HEK293T (cell line): Measurements from ENCODE around the gene SMAD3.

Experiments used
- ARNT ChIP-seq: fragments of 450-650 bp; IDR thresholded peaks from 2 replicates; pipeline ENCODE4 v1.6.1; 2017; ENCODE audit warnings: mild to moderate bottlenecking
- BHLHE40 ChIP-seq: fragments of 450-650 bp; IDR thresholded peaks from 2 replicates; pipeline ENCODE4 v1.6.1; 2016; ENCODE audit warnings: mild to moderate bottlenecking, moderate library complexity, borderline replicate concordance
- ELF4 ChIP-seq: fragments of 450-650 bp; IDR thresholded peaks from 2 replicates; pipeline ENCODE4 v1.6.1; 2017; ENCODE audit warnings: antibody characterized with exemption
- FOXA1 ChIP-seq: fragments of 450-650 bp; IDR thresholded peaks from 2 replicates; pipeline ENCODE4 v1.6.1; 2016; ENCODE audit warnings: mild to moderate bottlenecking
- FOXK2 ChIP-seq: fragments of 450-650 bp; IDR thresholded peaks from 2 replicates; pipeline ENCODE4 v1.6.1; 2016; ENCODE audit warnings: mild to moderate bottlenecking
- FOXM1 ChIP-seq: fragments of 450-650 bp; IDR thresholded peaks from 2 replicates; pipeline ENCODE4 v1.6.1; 2017; ENCODE audit warnings: mild to moderate bottlenecking, borderline replicate concordance
- HDGF ChIP-seq: fragments of 450-650 bp; IDR thresholded peaks from 2 replicates; pipeline ENCODE4 v1.6.1; 2017; ENCODE audit warnings: antibody characterized with exemption, borderline replicate concordance
- L3MBTL2 ChIP-seq: fragments of 450-650 bp; conservative IDR thresholded peaks from 2 replicates; pipeline ENCODE4 v1.6.1; 2016; ENCODE audit warnings: mild to moderate bottlenecking
- NFRKB ChIP-seq: fragments of 450-650 bp; IDR thresholded peaks from 2 replicates; pipeline ENCODE4 v1.6.1; 2016; ENCODE audit warnings: mild to moderate bottlenecking, moderate library complexity
- SP1 ChIP-seq: fragments of 450-650 bp; IDR thresholded peaks from 2 replicates; pipeline ENCODE4 v1.6.1; 2017
- SUZ12 ChIP-seq: fragments of 450-650 bp; IDR thresholded peaks from 2 replicates; pipeline ENCODE4 v1.6.1; 2016; ENCODE audit warnings: mild to moderate bottlenecking
- TARDBP ChIP-seq: fragments of 450-650 bp; IDR thresholded peaks from 2 replicates; pipeline ENCODE4 v1.6.1; 2016
- ZNF384 ChIP-seq: fragments of 450-650 bp; IDR thresholded peaks from 2 replicates; pipeline ENCODE4 v1.6.1; 2016
- TF ChIP-seq, protein P1 (sequence below): fragments of 450-650 bp; IDR thresholded peaks from 2 replicates; pipeline ENCODE4 v1.6.1; 2016

DNA sequence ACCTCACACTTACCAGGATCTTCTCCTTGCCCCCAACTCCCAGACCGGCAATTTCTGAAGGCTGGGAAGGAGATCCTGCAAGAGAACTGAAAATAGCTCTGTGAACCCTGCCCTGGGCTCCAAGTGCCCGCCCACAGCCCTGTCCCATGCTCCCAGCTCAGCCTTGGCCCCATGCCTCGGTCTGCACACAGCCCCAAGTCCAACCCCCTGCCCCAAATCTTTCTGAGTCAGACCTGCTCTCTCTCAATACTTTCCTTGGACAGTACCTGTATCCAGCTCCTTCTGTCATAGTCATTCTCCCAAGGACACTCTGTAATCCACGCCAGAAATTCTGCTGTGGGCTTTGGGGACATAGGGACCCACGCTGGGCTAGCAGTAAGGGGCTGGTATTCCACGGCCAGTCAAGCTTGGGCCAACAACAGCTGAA lies 6.3 kb upstream of the SMAD3 start:
- TF ChIP-seq ARNT (no peak), FOXK2 (no peak), HDGF (no peak), BHLHE40 (no peak), SUZ12 (no peak), FOXM1 (no peak), SP1 (no peak), ELF4 (no peak), NFRKB (no peak), L3MBTL2 (no peak), FOXA1 (no peak), ZNF384 (no peak), TARDBP (no peak)
- TF ChIP-seq, protein P1, sequence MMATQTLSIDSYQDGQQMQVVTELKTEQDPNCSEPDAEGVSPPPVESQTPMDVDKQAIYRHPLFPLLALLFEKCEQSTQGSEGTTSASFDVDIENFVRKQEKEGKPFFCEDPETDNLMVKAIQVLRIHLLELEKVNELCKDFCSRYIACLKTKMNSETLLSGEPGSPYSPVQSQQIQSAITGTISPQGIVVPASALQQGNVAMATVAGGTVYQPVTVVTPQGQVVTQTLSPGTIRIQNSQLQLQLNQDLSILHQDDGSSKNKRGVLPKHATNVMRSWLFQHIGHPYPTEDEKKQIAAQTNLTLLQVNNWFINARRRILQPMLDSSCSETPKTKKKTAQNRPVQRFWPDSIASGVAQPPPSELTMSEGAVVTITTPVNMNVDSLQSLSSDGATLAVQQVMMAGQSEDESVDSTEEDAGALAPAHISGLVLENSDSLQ, result no peak
